GM12891 (cell line): ENCODE results near the gene MSRB3.

Experiments used
- POLR2A ChIP-seq: IDR thresholded peaks from 2 replicates; pipeline ENCODE4 v1.6.1; 2011; ENCODE audit warnings: low read depth, low read length, control low read depth
- POLR2AphosphoS5 ChIP-seq: IDR thresholded peaks from 2 replicates; pipeline ENCODE4 v1.6.1; 2011; ENCODE audit warnings: low read depth, low read length, control low read depth
- SPI1 ChIP-seq: IDR thresholded peaks from 2 replicates; pipeline ENCODE4 v1.6.1; 2011; ENCODE audit warnings: low read depth, low read length, control low read depth
- TAF1 ChIP-seq: IDR thresholded peaks from 2 replicates; pipeline ENCODE4 v1.6.1; 2011; ENCODE audit warnings: low read depth, low read length, control low read depth

DNA sequence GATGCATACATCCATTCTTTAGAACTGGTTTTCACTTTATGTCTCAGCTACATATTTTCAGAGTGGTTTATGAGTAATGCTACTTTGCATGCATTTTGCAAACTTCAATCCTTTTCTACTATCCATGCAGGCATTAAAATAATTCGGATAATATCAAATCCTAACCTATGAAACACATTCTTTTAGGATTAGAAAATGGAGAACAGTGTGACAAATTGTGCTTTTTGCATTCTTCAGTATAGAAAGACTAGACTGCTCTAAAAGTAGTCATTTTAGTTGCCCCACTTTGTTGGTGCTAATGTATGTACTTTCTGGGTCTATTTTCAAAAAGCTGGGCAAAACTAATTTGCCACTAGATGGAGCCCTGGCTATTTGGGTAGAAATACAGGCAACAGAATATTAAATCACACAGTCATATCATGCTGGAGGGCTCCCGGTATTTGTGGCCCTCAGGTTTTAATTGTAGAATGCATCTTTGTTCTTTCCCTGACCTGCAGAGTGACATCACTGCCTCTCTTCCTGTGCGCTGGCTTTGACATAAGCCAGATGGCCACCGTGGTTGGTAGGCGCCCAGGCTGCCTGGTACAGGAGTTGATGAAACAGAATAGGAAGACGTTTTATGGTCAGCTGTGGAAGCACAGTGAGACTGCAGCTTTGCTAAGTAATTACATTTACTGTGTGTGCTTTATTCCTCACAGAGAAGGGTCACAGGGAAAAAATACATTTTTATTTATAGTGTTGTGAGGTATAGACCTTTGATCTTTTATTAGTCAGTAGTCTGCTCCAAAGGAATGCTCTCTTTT, 28.1 kb downstream of the MSRB3 start:
- TF ChIP-seq POLR2AphosphoS5 = no peak
- TF ChIP-seq POLR2A = no peak
- no peak for TF ChIP-seq SPI1
- no peak for TF ChIP-seq TAF1
